A549 (cell line): Measurements from ENCODE around the gene ARSJ. TPM values are rescaled to one million over a fixed set of nuclear protein-coding genes. Genes with fewer than 3 reads are reported as not detected.

Source experiments
- ATAC-seq, 2 experiments: fragments of 200-7000 bp in 1 of 2; fragments of >200 bp in 1 of 2; cut with Nextera tagmentation in 1 of 2; cut with Tn5 transposase in 1 of 2; 3 replicates each; pipeline versions ENCODE4 v1.8.0 to v1.9.1; 2018 to 2020; ENCODE audit warnings: mild to moderate bottlenecking in 1 of 2, moderate library complexity in 1 of 2
- CTCF ChIA-PET: fragments of 300-600 bp; sonication (Branson Sonifier 250); formaldehyde crosslinking; extraction: SDS; loops from one replicate; lab custom pipeline; 2021; ENCODE audit warnings: antibody characterized with exemption, inconsistent platforms; lab: Yijun Ruan, JAX
- POLR2A ChIA-PET: fragments of 350-600 bp; formaldehyde crosslinking; extraction: SDS; loops from one replicate; lab custom pipeline; 2021; ENCODE audit warnings: antibody characterized with exemption, inconsistent platforms; lab: Yijun Ruan, JAX
- DNase-seq, 2 experiments: peaks; one replicate each; pipeline versions ENCODE4 v3.0.0 to v3.0.0-alpha.2; 2011 to 2016; ENCODE audit warnings: low read depth in 1 of 2, low spot score in 1 of 2
- FAIRE-seq: peaks from 2 replicates; lab custom pipeline; 2011; peaks lifted over from hg19 to GRCh38; lab: Jason Lieb, UNC
- H3K27ac ChIP-seq, 2 experiments: fragments of >200 bp; sonication (Bioruptor Twin); formaldehyde crosslinking; 3 replicates each; pipeline ENCODE4 v1.5.1; 2016 to 2017
- H3K4me1 ChIP-seq: fragments of >200 bp; sonication (Bioruptor Twin); formaldehyde crosslinking; 3 replicates; pipeline ENCODE4 v1.6.1; 2016
- H3K4me2 ChIP-seq: fragments of >200 bp; sonication (Bioruptor Twin); formaldehyde crosslinking; 3 replicates; pipeline ENCODE4 v1.6.1; 2016
- H3K4me3 ChIP-seq: fragments of >200 bp; sonication (Bioruptor Twin); formaldehyde crosslinking; 3 replicates; pipeline ENCODE4 v1.5.1; 2016
- H3K9me3 ChIP-seq: fragments of >200 bp; sonication (Bioruptor Twin); formaldehyde crosslinking; 3 replicates; pipeline ENCODE4 v1.6.1; 2016
- CEBPB ChIP-seq, 2 experiments: fragments of >200 bp in 1 of 2; sonication (Bioruptor Twin) in 1 of 2; formaldehyde crosslinking in 1 of 2; IDR thresholded peaks; 2 replicates each; pipeline ENCODE4 v1.6.1; 2012 to 2016
- EHMT2 ChIP-seq: fragments of 200-600 bp; sonication (generic); IDR thresholded peaks from 2 replicates; pipeline ENCODE4 v1.6.1; 2016; ENCODE audit warnings: antibody characterized with exemption, low read depth, mild to moderate bottlenecking, moderate library complexity
- EP300 ChIP-seq, 2 experiments: fragments of >200 bp; sonication (Bioruptor Twin); formaldehyde crosslinking; IDR thresholded peaks; 2 replicates in 1 of 2; 3 replicates in 1 of 2; pipeline ENCODE4 v1.6.1; 2016 to 2017
- ESRRA ChIP-seq: fragments of 150-350 bp; IDR thresholded peaks from 2 replicates; pipeline ENCODE4 v1.6.1; 2014; ENCODE audit warnings: mild to moderate bottlenecking, low read length, borderline replicate concordance
- FOSL2 ChIP-seq, 2 experiments: fragments of 450-650 bp in 1 of 2; fragments of >200 bp in 1 of 2; sonication (Bioruptor Twin) in 1 of 2; formaldehyde crosslinking; IDR thresholded peaks; 2 replicates each; pipeline versions ENCODE4 v1.5.0 to v1.6.1; 2016 to 2020; ENCODE audit warnings: mild to moderate bottlenecking in 1 of 2, moderate library complexity in 1 of 2
- FOXS1 ChIP-seq: fragments of 250-450 bp; sonication (Bioruptor Pico); IDR thresholded peaks from 2 replicates; pipeline ENCODE4 v1.5.0; 2020; ENCODE audit warnings: mild to moderate bottlenecking, moderate library complexity
- GATA3 ChIP-seq: IDR thresholded peaks from 2 replicates; pipeline ENCODE4 v1.6.1; 2012; ENCODE audit warnings: borderline replicate concordance
- HOXB13 ChIP-seq: fragments of 250-450 bp; sonication (Bioruptor Pico); IDR thresholded peaks from 2 replicates; pipeline ENCODE4 v1.5.0; 2020; ENCODE audit warnings: low read depth, mild to moderate bottlenecking, moderate library complexity
- JUN ChIP-seq, 2 experiments: fragments of >200 bp; sonication (Bioruptor Twin); formaldehyde crosslinking; IDR thresholded peaks; 2 replicates in 1 of 2; 3 replicates in 1 of 2; pipeline ENCODE4 v1.6.1; 2016 to 2017
- JUNB ChIP-seq: fragments of >200 bp; sonication (Bioruptor Twin); formaldehyde crosslinking; IDR thresholded peaks from 2 replicates; pipeline ENCODE4 v1.6.1; 2016
- NFE2L2 ChIP-seq: fragments of 150-350 bp; conservative IDR thresholded peaks from 2 replicates; pipeline ENCODE4 v1.6.1; 2014; ENCODE audit warnings: low read length
- POLR2AphosphoS2 ChIP-seq: conservative IDR thresholded peaks from 2 replicates; pipeline ENCODE4 v1.6.1; 2012; ENCODE audit warnings: low read length, improper control_type of control experiment, inconsistent platforms
- RAD21 ChIP-seq, 2 experiments: fragments of >200 bp in 1 of 2; sonication (Bioruptor Twin) in 1 of 2; formaldehyde crosslinking in 1 of 2; IDR thresholded peaks in 1 of 2; conservative IDR thresholded peaks in 1 of 2; 2 replicates in 1 of 2; 3 replicates in 1 of 2; pipeline ENCODE4 v1.6.1; 2012 to 2018; ENCODE audit warnings: inconsistent platforms in 1 of 2
- TP53 ChIP-seq: fragments of 250-450 bp; sonication (Bioruptor Pico); IDR thresholded peaks from 2 replicates; pipeline ENCODE4 v1.5.0; 2021; ENCODE audit warnings: mild to moderate bottlenecking, moderate library complexity
- ZC3H11A ChIP-seq: fragments of 450-650 bp; IDR thresholded peaks from 2 replicates; pipeline ENCODE4 v1.6.1; 2014; ENCODE audit warnings: antibody characterized with exemption, mild to moderate bottlenecking
- WGBS: methylation state at CpG from one replicate; pipeline ENCODE4 v1.1.6; 2017; ENCODE audit errors: missing lambda C conversion rate; 5-methylcytosine and 5-hydroxymethylcytosine counted together
- polyA plus RNA-seq, 4 experiments: library from polyadenylated mRNA; depleted of rRNA in 3 of 4; stranded (reverse); fragments of >200 nt; fragmentation: RNase III in 1 of 4; extraction: RNeasy Plus Mini Kit Qiagen cat#74134 plus additional on column Dnase treatment in 1 of 4; gene quantifications; 2 replicates in 3 of 4; 3 replicates in 1 of 4; pipeline ENCODE4 v1.2.3, GENCODE V29; 2011 to 2017
- TF ChIP-seq, protein P1 (sequence below): IDR thresholded peaks from 2 replicates; pipeline ENCODE4 v1.6.1; 2012
- TF ChIP-seq, protein P2 (sequence below): fragments of >200 bp; sonication (Bioruptor Twin); formaldehyde crosslinking; IDR thresholded peaks from 3 replicates; pipeline ENCODE4 v1.6.1; 2016
- TF ChIP-seq, protein P3 (sequence below): fragments of 150-350 bp; IDR thresholded peaks from 2 replicates; pipeline ENCODE4 v1.6.1; 2014; ENCODE audit warnings: low read depth, mild to moderate bottlenecking, low read length
- TF ChIP-seq, protein P4 (sequence below): fragments of 250-450 bp; sonication (Bioruptor Pico); IDR thresholded peaks from 2 replicates; pipeline ENCODE4 v1.5.0; 2021; ENCODE audit warnings: mild to moderate bottlenecking, moderate library complexity, borderline replicate concordance

ARSJ gene
- polyA plus RNA-seq, 2 of the 4 experiments (the other 2 are of a cell fraction), result 3.0 to 8.6 TPM

DNA sequence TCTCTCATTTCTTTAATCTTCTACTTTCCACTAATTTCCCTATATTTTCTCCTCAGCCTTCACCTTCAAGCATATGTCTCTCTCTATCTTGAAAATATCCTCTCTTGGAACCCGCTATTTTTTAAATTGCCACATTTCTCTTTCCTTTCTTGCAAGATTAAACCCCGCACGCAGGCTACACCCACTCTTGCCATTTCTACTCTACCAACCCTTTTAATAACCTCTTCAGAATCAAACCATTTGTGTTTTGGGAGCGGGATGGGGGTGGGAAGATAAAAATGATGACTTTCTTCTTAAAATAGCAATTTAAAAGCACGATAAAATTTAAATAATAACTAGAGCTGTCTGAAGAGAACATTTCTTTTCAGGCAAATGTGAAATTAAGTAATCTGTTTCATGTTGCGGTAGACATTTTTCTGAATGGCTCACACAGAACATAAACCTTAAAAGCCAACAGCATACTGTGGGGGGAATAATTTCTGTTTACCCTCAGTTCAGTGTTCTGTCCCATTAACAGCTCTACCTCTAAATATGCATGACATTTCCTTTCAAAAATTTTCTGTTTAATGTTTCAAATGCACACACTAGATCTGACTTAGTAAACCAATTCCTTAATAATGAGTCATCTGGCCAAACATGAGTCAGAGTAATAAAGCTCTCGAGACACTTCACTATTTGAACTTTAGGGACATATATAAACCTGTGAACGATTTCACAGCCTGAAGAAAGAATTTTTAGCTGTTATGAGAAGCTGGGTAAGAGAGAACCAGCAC lies 20.5 kb downstream of the ARSJ start:
- CTCF ChIA-PET, result interaction anchor here (0.7 to 1.6 kb wide), 6 partner anchors 11 to 420 kb away, joined by 3 to 5 read pairs (median 4); no protein-coding TSS in a partner anchor
- FAIRE-seq, result peak; percentile 96
- POLR2A ChIA-PET, result interaction anchor here (1.1 to 1.8 kb wide), 2 partner anchors 21 to 56 kb away, joined by 7 to 8 read pairs; partner anchors contain the start of gene ARSJ
- peaks cover 8% of the 10 kb centered on the region; the same call in 2 of the 3 replicates for H3K9me3 ChIP-seq
- peak overlapping the region; percentile 89 for H3K4me2 ChIP-seq
- peak overlapping the region; percentile 28 for H3K4me3 ChIP-seq
- peak overlapping the region; percentile 73 to 80 for H3K27ac ChIP-seq
- DNase-seq, result peak; percentile 14 to 83
- TF ChIP-seq, protein P1, sequence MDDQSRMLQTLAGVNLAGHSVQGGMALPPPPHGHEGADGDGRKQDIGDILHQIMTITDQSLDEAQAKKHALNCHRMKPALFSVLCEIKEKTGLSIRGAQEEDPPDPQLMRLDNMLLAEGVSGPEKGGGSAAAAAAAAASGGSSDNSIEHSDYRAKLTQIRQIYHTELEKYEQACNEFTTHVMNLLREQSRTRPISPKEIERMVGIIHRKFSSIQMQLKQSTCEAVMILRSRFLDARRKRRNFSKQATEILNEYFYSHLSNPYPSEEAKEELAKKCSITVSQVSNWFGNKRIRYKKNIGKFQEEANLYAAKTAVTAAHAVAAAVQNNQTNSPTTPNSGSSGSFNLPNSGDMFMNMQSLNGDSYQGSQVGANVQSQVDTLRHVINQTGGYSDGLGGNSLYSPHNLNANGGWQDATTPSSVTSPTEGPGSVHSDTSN, result 0 out of 2 replicates have a peak, but pooled peaks have one; percentile 44
- TF ChIP-seq TP53 (CRISPR knock-in tag) (no peak), RAD21 (conservative IDR thresholded peaks at IDR 0.05 in 1 of 2, IDR thresholded peaks at IDR 0.05 in 1 of 2) (peak in 1 of 2 experiments; percentile 19; a peak in 2 of 5 replicates), JUNB (peak; percentile 97), EP300 (IDR thresholded peaks at IDR 0.05) (peak; percentile 47 to 58; a peak in 1 of 5 replicates), NFE2L2 (no peak), JUN (IDR thresholded peaks at IDR 0.05) (peak; percentile 69 to 84; a peak in 3 of 5 replicates), POLR2AphosphoS2 (no peak), CEBPB (IDR thresholded peaks at IDR 0.05) (peak; percentile 33 to 69; a peak in 2 of 4 replicates), HOXB13 (CRISPR knock-in tag) (no peak), FOXS1 (CRISPR knock-in tag) (no peak), GATA3 (peak; percentile 94), FOSL2 (IDR thresholded peaks at IDR 0.05) (peak; percentile 96), FOSL2 (CRISPR knock-in tag; IDR thresholded peaks at IDR 0.05) (peak; percentile 99)
- TF ChIP-seq, protein P2, sequence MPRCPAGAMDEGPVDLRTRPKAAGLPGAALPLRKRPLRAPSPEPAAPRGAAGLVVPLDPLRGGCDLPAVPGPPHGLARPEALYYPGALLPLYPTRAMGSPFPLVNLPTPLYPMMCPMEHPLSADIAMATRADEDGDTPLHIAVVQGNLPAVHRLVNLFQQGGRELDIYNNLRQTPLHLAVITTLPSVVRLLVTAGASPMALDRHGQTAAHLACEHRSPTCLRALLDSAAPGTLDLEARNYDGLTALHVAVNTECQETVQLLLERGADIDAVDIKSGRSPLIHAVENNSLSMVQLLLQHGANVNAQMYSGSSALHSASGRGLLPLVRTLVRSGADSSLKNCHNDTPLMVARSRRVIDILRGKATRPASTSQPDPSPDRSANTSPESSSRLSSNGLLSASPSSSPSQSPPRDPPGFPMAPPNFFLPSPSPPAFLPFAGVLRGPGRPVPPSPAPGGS, result peak; percentile 71; the same call in 1 of the 3 replicates
- TF ChIP-seq, protein P3, sequence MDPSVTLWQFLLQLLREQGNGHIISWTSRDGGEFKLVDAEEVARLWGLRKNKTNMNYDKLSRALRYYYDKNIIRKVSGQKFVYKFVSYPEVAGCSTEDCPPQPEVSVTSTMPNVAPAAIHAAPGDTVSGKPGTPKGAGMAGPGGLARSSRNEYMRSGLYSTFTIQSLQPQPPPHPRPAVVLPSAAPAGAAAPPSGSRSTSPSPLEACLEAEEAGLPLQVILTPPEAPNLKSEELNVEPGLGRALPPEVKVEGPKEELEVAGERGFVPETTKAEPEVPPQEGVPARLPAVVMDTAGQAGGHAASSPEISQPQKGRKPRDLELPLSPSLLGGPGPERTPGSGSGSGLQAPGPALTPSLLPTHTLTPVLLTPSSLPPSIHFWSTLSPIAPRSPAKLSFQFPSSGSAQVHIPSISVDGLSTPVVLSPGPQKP, result no peak
- 17% methylated on average over 8 of the region's 8 CpGs for WGBS
- peak; percentile 89 to 97 for ATAC-seq
- peaks cover 47% of the 10 kb centered on the region for H3K4me1 ChIP-seq

DNA sequence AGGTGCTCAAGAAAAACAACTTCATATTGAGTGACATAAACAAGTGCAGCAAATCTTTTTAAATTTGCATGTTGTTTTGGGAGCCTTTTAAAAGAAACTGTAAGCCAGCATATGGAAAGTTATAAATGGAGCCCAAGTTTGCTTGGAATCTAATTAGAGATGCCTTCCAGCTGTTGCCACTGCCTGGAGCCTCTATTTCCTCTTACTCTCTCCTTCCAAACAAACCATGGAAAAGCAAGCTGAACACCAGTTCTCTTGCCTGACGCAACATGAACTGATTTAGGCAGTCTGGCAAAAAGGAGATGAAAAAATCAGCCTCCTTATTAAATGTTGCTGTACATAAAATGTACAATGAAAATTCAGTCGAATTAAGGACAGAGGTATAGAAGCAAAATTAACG lies 21.5 kb downstream of the ARSJ start:
- Histone ChIP-seq H3K4me3 (no peak overlapping the region), H3K4me2 (peak overlapping the region; percentile 24; the same call in 2 of the 3 replicates), H3K9me3 (peaks cover 4% of the 10 kb centered on the region; the same call in 1 of the 3 replicates)
- no peak for ATAC-seq
- TF ChIP-seq ESRRA, result no peak
- TF ChIP-seq EHMT2, result no peak
- TF ChIP-seq POLR2AphosphoS2, result no peak
- TF ChIP-seq, protein P4, sequence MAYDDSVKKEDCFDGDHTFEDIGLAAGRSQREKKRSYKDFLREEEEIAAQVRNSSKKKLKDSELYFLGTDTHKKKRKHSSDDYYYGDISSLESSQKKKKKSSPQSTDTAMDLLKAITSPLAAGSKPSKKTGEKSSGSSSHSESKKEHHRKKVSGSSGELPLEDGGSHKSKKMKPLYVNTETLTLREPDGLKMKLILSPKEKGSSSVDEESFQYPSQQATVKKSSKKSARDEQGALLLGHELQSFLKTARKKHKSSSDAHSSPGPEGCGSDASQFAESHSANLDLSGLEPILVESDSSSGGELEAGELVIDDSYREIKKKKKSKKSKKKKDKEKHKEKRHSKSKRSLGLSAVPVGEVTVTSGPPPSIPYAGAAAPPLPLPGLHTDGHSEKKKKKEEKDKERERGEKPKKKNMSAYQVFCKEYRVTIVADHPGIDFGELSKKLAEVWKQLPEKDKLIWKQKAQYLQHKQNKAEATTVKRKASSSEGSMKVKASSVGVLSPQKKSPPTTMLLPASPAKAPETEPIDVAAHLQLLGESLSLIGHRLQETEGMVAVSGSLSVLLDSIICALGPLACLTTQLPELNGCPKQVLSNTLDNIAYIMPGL (CRISPR knock-in tag), result no peak
- no peak for TF ChIP-seq ZC3H11A
- TF ChIP-seq HOXB13 (CRISPR knock-in tag), result no peak
- TF ChIP-seq, all 56 proteins: peak for 0
- WGBS, result 86% methylated on average over 3 of the region's 3 CpGs
- ChIA-PET CTCF (interaction anchor here (1.3 to 1.5 kb wide), 2 partner anchors 114 to 563 kb away, joined by 3 to 5 read pairs; no protein-coding TSS in a partner anchor), POLR2A (interaction anchor here (1.8 kb wide), 1 partner anchor 57 kb away, joined by 7 read pairs; no protein-coding TSS in a partner anchor)
- DNase-seq, result no peak
- peaks cover 47% of the 10 kb centered on the region for H3K4me1 ChIP-seq
- FAIRE-seq, result no peak
- H3K27ac ChIP-seq, result peak overlapping the region; percentile 52 to 73; a peak in 4 of 6 replicates
